ENCODE measurements around the gene S100Z.

- TF ChIP-seq, protein P1, sequence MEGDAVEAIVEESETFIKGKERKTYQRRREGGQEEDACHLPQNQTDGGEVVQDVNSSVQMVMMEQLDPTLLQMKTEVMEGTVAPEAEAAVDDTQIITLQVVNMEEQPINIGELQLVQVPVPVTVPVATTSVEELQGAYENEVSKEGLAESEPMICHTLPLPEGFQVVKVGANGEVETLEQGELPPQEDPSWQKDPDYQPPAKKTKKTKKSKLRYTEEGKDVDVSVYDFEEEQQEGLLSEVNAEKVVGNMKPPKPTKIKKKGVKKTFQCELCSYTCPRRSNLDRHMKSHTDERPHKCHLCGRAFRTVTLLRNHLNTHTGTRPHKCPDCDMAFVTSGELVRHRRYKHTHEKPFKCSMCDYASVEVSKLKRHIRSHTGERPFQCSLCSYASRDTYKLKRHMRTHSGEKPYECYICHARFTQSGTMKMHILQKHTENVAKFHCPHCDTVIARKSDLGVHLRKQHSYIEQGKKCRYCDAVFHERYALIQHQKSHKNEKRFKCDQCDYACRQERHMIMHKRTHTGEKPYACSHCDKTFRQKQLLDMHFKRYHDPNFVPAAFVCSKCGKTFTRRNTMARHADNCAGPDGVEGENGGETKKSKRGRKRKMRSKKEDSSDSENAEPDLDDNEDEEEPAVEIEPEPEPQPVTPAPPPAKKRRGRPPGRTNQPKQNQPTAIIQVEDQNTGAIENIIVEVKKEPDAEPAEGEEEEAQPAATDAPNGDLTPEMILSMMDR (IDR thresholded peaks at IDR 0.05) = no peak
- TF ChIP-seq EP300 (IDR thresholded peaks at IDR 0.05) = no peak
- no peak for TF ChIP-seq POLR2A (IDR thresholded peaks at IDR 0.05)
These were observed 29.3 kb upstream of the S100Z start for GRCh38 chr5:76820526-76820890.
